Raji (cell line): ENCODE data around the gene CAPZA2.

Experiments used
- POLR2A ChIP-seq: IDR thresholded peaks from 2 replicates; pipeline ENCODE4 v1.6.1; 2011; ENCODE audit warnings: low read depth, low read length, control low read depth; ENCODE audit not compliant: insufficient read depth

Gene CAPZA2

GRCh38 chr7:116953906-116954838 lies 91.8 kb downstream of the CAPZA2 start:
- TF ChIP-seq POLR2A, result no peak

- no peak for TF ChIP-seq POLR2A
Observed at GRCh38 chr7:116955340-116955739, 93.0 kb downstream of the CAPZA2 start.

- no peak for TF ChIP-seq POLR2A
Observed at GRCh38 chr7:116955801-116956476, 93.6 kb downstream of the CAPZA2 start.

GRCh38 chr7:116956477-116956804 lies 94.1 kb downstream of the CAPZA2 start:
- no peak for TF ChIP-seq POLR2A

- TF ChIP-seq POLR2A, result no peak
Observed at GRCh38 chr7:116957874-116958273, 95.5 kb downstream of the CAPZA2 start.

GRCh38 chr7:116963234-116963633 lies 100.8 kb downstream of the CAPZA2 start:
- TF ChIP-seq POLR2A, result no peak

GRCh38 chr7:116966601-116967000 lies 104.2 kb downstream of the CAPZA2 start:
- TF ChIP-seq POLR2A, result no peak

- TF ChIP-seq POLR2A, result no peak
Observed at GRCh38 chr7:116967254-116967922, 105.0 kb downstream of the CAPZA2 start.

GRCh38 chr7:116967983-116968382 lies 105.6 kb downstream of the CAPZA2 start:
- no peak for TF ChIP-seq POLR2A

- no peak for TF ChIP-seq POLR2A
Observed at GRCh38 chr7:116968631-116969030, 106.2 kb downstream of the CAPZA2 start.

- no peak for TF ChIP-seq POLR2A
Observed at GRCh38 chr7:116969371-116969902, 107.0 kb downstream of the CAPZA2 start.

GRCh38 chr7:116970238-116970910 lies 108.0 kb downstream of the CAPZA2 start:
- no peak for TF ChIP-seq POLR2A
